PC-3 (cell line): ENCODE data around the gene CTXN1. TPM values are rescaled to one million over a fixed set of nuclear protein-coding genes. Genes with fewer than 3 reads are reported as not detected.

Experiments
- ATAC-seq: fragments of 200-7000 bp; cut with Tn5 transposase; 2 replicates; pipeline ENCODE4 v1.9.1; 2020; ENCODE audit warnings: mild to moderate bottlenecking, moderate library complexity
- BruUV-seq: library from RNA; stranded (reverse); fragments of 400-500 nt; replicated peaks from 2 replicates; lab custom pipeline; 2021; lab: Mats Ljungman, UMichigan
- CTCF ChIA-PET: fragments of 300-600 bp; sonication (Branson Sonifier 250); formaldehyde crosslinking; loops from one replicate; lab custom pipeline; 2022; ENCODE audit warnings: antibody characterized with exemption; lab: Charles Lee
- POLR2A ChIA-PET: fragments of 300-600 bp; sonication (Branson Sonifier 250); formaldehyde crosslinking; loops from one replicate; lab custom pipeline; 2022; ENCODE audit warnings: antibody characterized with exemption; ENCODE audit not compliant: unreplicated experiment; lab: Charles Lee
- DNase-seq: peaks from one replicate; pipeline ENCODE4 v3.0.0-alpha.2; 2015
- H2AFZ ChIP-seq: fragments of 300-600 bp; sonication (generic); 2 replicates; pipeline ENCODE4 v1.6.0; 2016; ENCODE audit warnings: antibody characterized with exemption, low read length
- H3F3A ChIP-seq: fragments of 300-600 bp; sonication (generic); one replicate; pipeline ENCODE4 v1.6.0; 2017; ENCODE audit warnings: antibody characterized with exemption, low read length, control low read depth, mild to moderate bottlenecking; ENCODE audit not compliant: unreplicated experiment
- H3K27ac ChIP-seq: fragments of 300-600 bp; sonication (generic); 2 replicates; pipeline ENCODE4 v1.5.1; 2016; ENCODE audit warnings: mild to moderate bottlenecking, low read length
- H3K27me3 ChIP-seq: fragments of 300-600 bp; sonication (generic); 2 replicates; pipeline ENCODE4 v1.6.1; 2016; ENCODE audit warnings: low read length, mixed read lengths
- H3K36me3 ChIP-seq: fragments of 300-600 bp; sonication (generic); 2 replicates; pipeline ENCODE4 v1.6.1; 2016; ENCODE audit warnings: low read depth, mixed run types, low read length, mixed read lengths
- H3K4me1 ChIP-seq: fragments of 300-600 bp; sonication (generic); 2 replicates; pipeline ENCODE4 v1.5.1; 2016; ENCODE audit warnings: low read length; ENCODE audit not compliant: insufficient read depth
- H3K4me2 ChIP-seq: fragments of 300-600 bp; sonication (generic); 2 replicates; pipeline ENCODE4 v1.6.0; 2016; ENCODE audit warnings: low read length
- H3K4me3 ChIP-seq: fragments of 300-600 bp; sonication (generic); 2 replicates; pipeline ENCODE4 v1.5.1; 2016; ENCODE audit warnings: mild to moderate bottlenecking, low read length, mixed read lengths
- H3K79me2 ChIP-seq: fragments of 300-600 bp; sonication (generic); 2 replicates; pipeline ENCODE4 v1.6.1; 2017; ENCODE audit warnings: low read length, mixed read lengths
- H3K9ac ChIP-seq: fragments of 300-600 bp; sonication (generic); 2 replicates; pipeline ENCODE4 v1.6.0; 2016; ENCODE audit warnings: mild to moderate bottlenecking, low read length
- H3K9me2 ChIP-seq: fragments of 300-600 bp; sonication (generic); replicated peaks from 2 replicates; pipeline ENCODE4 v1.6.1; 2016; ENCODE audit warnings: mixed run types, low read length, mixed read lengths
- H3K9me3 ChIP-seq: fragments of 300-600 bp; sonication (generic); 2 replicates; pipeline ENCODE4 v1.6.1; 2016; ENCODE audit warnings: low read length, mixed read lengths
- H4K20me1 ChIP-seq: fragments of 300-600 bp; sonication (generic); 2 replicates; pipeline ENCODE4 v1.6.1; 2016; ENCODE audit warnings: low read length, mixed read lengths
- CTCF ChIP-seq: fragments of 300-600 bp; sonication (generic); conservative IDR thresholded peaks from 2 replicates; pipeline ENCODE4 v1.5.1; 2017; ENCODE audit warnings: antibody characterized with exemption, low read depth, mild to moderate bottlenecking, low read length
- EZH2 ChIP-seq: fragments of 300-600 bp; sonication (generic); IDR thresholded peaks from one replicate; pipeline ENCODE4 v1.6.1; 2017; ENCODE audit warnings: antibody characterized with exemption, mild to moderate bottlenecking, low read length; ENCODE audit not compliant: unreplicated experiment
- EZH2phosphoT487 ChIP-seq: fragments of 300-600 bp; sonication (generic); IDR thresholded peaks from 2 replicates; pipeline ENCODE4 v1.6.1; 2018; ENCODE audit warnings: mild to moderate bottlenecking, antibody characterized with exemption, low read length, borderline replicate concordance
- intact Hi-C: fragments of 100-400 bp; cut with micrococcal nuclease; formaldehyde crosslinking; loops from 2 replicates; pipeline ENCODE4 v1.9.0; 2023
- total RNA-seq: library from RNA; depleted of rRNA; stranded (reverse); fragments of >200 nt; gene quantifications from 2 replicates; pipeline ENCODE4 v1.2.3, GENCODE V29; 2014

The CTXN1 gene
- total RNA-seq, 1 experiment from 2014 or later, result 11.4 TPM

- H3K79me2 ChIP-seq, result peaks cover 32% of the 10 kb centered on the region
- POLR2A ChIA-PET, result interaction anchor here (0.6 to 0.7 kb wide), 2 partner anchors 12 to 30 kb away, joined by 4 to 16 read pairs; no protein-coding TSS in a partner anchor
- no peak overlapping the region for H3K4me2 ChIP-seq
- no peaks in the 10 kb centered on the region for H3K9me3 ChIP-seq
- CTCF ChIA-PET, result interaction anchor here (0.7 kb wide), 1 partner anchor 215 kb away, joined by 3 read pairs; no protein-coding TSS in a partner anchor
- DNase-seq (no peak), ATAC-seq (no peak)
- H4K20me1 ChIP-seq, result no peaks in the 10 kb centered on the region
- no peak overlapping the region for H3K9ac ChIP-seq
- H3K9me2 ChIP-seq, result no peaks in the 10 kb centered on the region
- intact Hi-C loops, result loop anchor here (5.0 kb wide), 1 partner anchor 626 kb away; no protein-coding TSS in a partner anchor
- no peak overlapping the region for H2AFZ ChIP-seq
- no peaks in the 10 kb centered on the region for H3K27me3 ChIP-seq
- peaks cover 11% of the 10 kb centered on the region for H3F3A ChIP-seq
- H3K4me1 ChIP-seq, result peaks cover 20% of the 10 kb centered on the region
- H3K36me3 ChIP-seq, result peaks cover 15% of the 10 kb centered on the region
- BruUV-seq, result no TSS peak
- TF ChIP-seq EZH2phosphoT487 (no peak), EZH2 (no peak), CTCF (no peak)
- H3K4me3 ChIP-seq, result no peak overlapping the region
- no peak overlapping the region for H3K27ac ChIP-seq
These were observed 24.6 kb downstream of the CTXN1 start for GRCh38 chr19:7901337-7901736.

DNA sequence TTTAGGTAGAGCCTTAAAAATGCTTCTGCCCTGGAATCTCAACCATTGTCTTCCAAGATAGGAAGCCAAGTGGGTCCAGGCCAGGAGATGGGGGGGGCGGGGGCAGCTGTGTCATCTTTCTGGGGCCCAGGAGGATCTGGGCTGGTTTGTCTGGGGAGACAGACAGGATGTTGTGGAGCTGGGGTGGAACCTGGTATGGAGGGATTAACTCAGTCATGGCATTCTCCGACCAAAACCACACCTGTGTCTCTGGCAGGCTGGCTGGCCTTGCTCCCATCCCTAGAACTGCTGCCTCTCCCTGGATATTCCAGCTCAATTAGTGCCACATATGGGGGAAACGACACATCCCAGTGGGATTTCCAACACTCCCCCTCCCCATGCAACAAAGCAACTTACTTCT is 25.0 kb downstream of the CTXN1 start:
- Histone ChIP-seq H3K4me3 (no peak overlapping the region), H3K9me2 (no peaks in the 10 kb centered on the region), H3K79me2 (peaks cover 28% of the 10 kb centered on the region), H3K9ac (no peak overlapping the region), H3K9me3 (no peaks in the 10 kb centered on the region), H3K27ac (no peak overlapping the region), H3K27me3 (no peaks in the 10 kb centered on the region), H4K20me1 (no peaks in the 10 kb centered on the region), H3K36me3 (peaks cover 15% of the 10 kb centered on the region), H2AFZ (no peak overlapping the region), H3F3A (peaks cover 11% of the 10 kb centered on the region), H3K4me1 (peaks cover 20% of the 10 kb centered on the region), H3K4me2 (no peak overlapping the region)
- ATAC-seq, result no peak
- CTCF ChIA-PET, result no interaction called here
- no TSS peak for BruUV-seq
- POLR2A ChIA-PET, result interaction anchor here (0.5 to 0.7 kb wide), 3 partner anchors 12 to 31 kb away, joined by 4 to 16 read pairs (median 4); no protein-coding TSS in a partner anchor
- DNase-seq, result no peak
- intact Hi-C loops, result loop anchor here (5.0 kb wide), 1 partner anchor 626 kb away; no protein-coding TSS in a partner anchor
- TF ChIP-seq EZH2phosphoT487 (no peak), CTCF (no peak), EZH2 (no peak)

DNA sequence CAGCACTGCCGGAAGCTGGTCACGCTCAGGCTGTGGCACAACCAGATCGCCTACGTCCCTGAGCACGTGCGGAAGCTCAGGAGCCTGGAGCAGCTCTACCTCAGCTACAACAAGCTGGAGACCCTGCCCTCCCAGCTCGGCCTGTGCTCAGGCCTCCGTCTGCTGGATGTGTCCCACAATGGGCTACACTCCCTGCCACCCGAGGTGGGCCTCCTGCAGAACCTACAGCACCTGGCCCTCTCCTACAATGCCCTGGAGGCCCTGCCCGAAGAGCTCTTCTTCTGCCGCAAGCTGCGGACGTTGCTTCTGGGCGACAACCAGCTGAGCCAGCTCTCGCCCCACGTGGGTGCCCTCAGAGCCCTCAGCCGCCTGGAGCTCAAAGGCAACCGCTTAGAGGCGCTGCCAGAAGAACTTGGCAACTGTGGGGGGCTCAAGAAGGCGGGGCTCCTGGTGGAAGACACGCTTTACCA is 25.5 kb downstream of the CTXN1 start:
- H2AFZ ChIP-seq, result no peak overlapping the region
- DNase-seq, result no peak
- H3K4me3 ChIP-seq, result no peak overlapping the region
- no peak for ATAC-seq
- H4K20me1 ChIP-seq, result no peaks in the 10 kb centered on the region
- no peaks in the 10 kb centered on the region for H3K9me3 ChIP-seq
- no peak for TF ChIP-seq CTCF
- TF ChIP-seq EZH2phosphoT487, result no peak
- no peak for TF ChIP-seq EZH2
- no peaks in the 10 kb centered on the region for H3K27me3 ChIP-seq
- H3K4me2 ChIP-seq, result no peak overlapping the region
- no peak overlapping the region for H3K27ac ChIP-seq
- BruUV-seq, result no TSS peak
- H3K36me3 ChIP-seq, result peaks cover 15% of the 10 kb centered on the region
- peaks cover 11% of the 10 kb centered on the region for H3F3A ChIP-seq
- peaks cover 19% of the 10 kb centered on the region for H3K4me1 ChIP-seq
- intact Hi-C loops, result loop anchor here (5.0 kb wide), 1 partner anchor 627 kb away; no protein-coding TSS in a partner anchor
- POLR2A ChIA-PET, result interaction anchor here (0.5 kb wide), 1 partner anchor 31 kb away, joined by 4 read pairs; no protein-coding TSS in a partner anchor
- H3K9ac ChIP-seq, result no peak overlapping the region
- CTCF ChIA-PET, result interaction anchor here (0.6 kb wide), 1 partner anchor 101 kb away, joined by 7 read pairs; no protein-coding TSS in a partner anchor
- H3K79me2 ChIP-seq, result peaks cover 23% of the 10 kb centered on the region
- no peaks in the 10 kb centered on the region for H3K9me2 ChIP-seq
